ENCODE measurements around the gene PSTPIP1. TPM values are rescaled to one million over a fixed set of nuclear protein-coding genes. Genes with fewer than 3 reads are reported as not detected.
A peak's percentile ranks its signal among the peaks of the same experiment; 100 is the strongest.

PSTPIP1 gene
- total and polyA plus RNA-seq, 5 donors from 2014 or later = 41.3 to 169 (median 47.8) TPM

GRCh38 chr15:77023576-77024272 lies 28.8 kb downstream of the PSTPIP1 start:
- H3K4me1 ChIP-seq (ENCODE audit: control insufficient read depth, insufficient read depth, low read length, poor library complexity, severe bottlenecking) = peaks cover 21% of the 10 kb centered on the region
- Mint-ChIP-seq H3K36me3 (peaks cover 4% of the 10 kb centered on the region), H3K4me1 (peaks cover 4 to 45% (median 28%) of the 10 kb centered on the region in 4 donors), H3K27ac (peak overlapping the region in 2 of 3 donors; percentile 74 to 76), H3K4me3 (peak overlapping the region in 3 of 4 donors; percentile 5 to 21 (median 16)), H3K27me3 (no peaks in the 10 kb centered on the region), H3K9me3 (no peaks in the 10 kb centered on the region)
- no peak overlapping the region for H3K4me3 ChIP-seq (ENCODE audit: low read depth, low read length)
- no peaks in the 10 kb centered on the region for H3K27me3 ChIP-seq (ENCODE audit: control insufficient read depth, insufficient read depth, low read length)
- peaks cover 56% of the 10 kb centered on the region for H3K36me3 ChIP-seq (ENCODE audit: control insufficient read depth, insufficient read depth, low read length)
- DNase-seq (no peak), ATAC-seq (ENCODE audit: low read depth in 2 of 2) (no peak)
- H3K27ac ChIP-seq (ENCODE audit: insufficient read depth, low read length, poor library complexity, severe bottlenecking) = no peak overlapping the region
- no peaks in the 10 kb centered on the region for H3K9me3 ChIP-seq (ENCODE audit: control insufficient read depth in 2 of 2, low read length in 2 of 2)

DNA sequence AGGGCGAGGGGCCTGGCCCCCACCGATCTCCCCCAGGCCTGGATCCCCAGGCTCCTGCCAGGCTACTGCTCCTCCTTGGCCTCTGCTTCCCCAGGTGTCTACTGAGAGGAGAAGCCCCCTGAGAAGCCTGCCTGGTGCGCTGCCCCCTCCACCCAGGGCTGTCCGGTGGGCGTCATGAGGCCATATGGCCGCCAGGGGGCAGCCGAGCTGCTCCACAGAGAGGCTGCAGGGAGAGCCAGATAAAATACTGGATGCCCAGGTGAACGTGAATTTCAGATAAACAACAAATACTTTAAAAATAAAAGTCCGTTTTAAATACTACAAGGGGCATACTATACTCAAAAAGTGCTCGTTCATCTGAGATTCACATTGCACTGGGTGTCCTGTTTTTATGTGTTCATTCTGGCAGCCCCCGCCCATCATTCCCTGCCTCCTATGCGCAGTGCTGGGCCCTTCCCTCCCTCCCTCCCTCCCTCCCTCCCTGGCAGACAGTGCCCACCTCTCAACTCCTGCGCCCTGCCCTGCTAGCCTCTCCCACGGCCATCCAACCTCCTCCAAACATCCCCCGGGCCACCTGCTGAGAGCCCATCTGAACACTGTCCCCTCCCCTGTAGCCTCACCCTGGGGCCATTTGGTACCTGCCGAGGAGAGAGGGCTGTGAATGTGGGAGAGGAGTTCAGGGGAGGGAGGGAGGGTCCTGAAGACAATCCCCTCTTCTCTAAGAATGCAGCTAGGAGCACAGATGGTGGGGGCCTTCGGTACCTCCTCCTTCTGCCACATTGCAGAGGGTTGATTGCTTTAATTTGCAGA lies 29.6 kb downstream of the PSTPIP1 start:
- Mint-ChIP-seq H3K4me3 (no peak overlapping the region), H3K9me3 (no peaks in the 10 kb centered on the region), H3K27me3 (no peaks in the 10 kb centered on the region), H3K4me1 (peaks cover 4 to 42% (median 27%) of the 10 kb centered on the region in 4 donors), H3K27ac (peak overlapping the region in 1 of 3 donors; percentile 42), H3K36me3 (peaks cover 4% of the 10 kb centered on the region)
- DNase-seq (peak; percentile 45 to 58 (median 47)), ATAC-seq (ENCODE audit: low read depth in 2 of 2) (peak in 1 of 2 donors; percentile 50)
- no peaks in the 10 kb centered on the region for H3K9me3 ChIP-seq (ENCODE audit: control insufficient read depth in 2 of 2, low read length in 2 of 2)
- peaks cover 21% of the 10 kb centered on the region for H3K4me1 ChIP-seq (ENCODE audit: control insufficient read depth, insufficient read depth, low read length, poor library complexity, severe bottlenecking)
- H3K36me3 ChIP-seq (ENCODE audit: control insufficient read depth, insufficient read depth, low read length) = peaks cover 56% of the 10 kb centered on the region
- no peaks in the 10 kb centered on the region for H3K27me3 ChIP-seq (ENCODE audit: control insufficient read depth, insufficient read depth, low read length)
- H3K4me3 ChIP-seq (ENCODE audit: low read depth, low read length) = no peak overlapping the region
- H3K27ac ChIP-seq (ENCODE audit: insufficient read depth, low read length, poor library complexity, severe bottlenecking) = peak overlapping the region; percentile 3

GRCh38 chr15:77025083-77025901 lies 30.4 kb downstream of the PSTPIP1 start:
- Histone ChIP-seq H3K4me1 (ENCODE audit: control insufficient read depth, insufficient read depth, low read length, poor library complexity, severe bottlenecking) (peaks cover 20% of the 10 kb centered on the region), H3K9me3 (ENCODE audit: control insufficient read depth in 2 of 2, low read length in 2 of 2) (no peaks in the 10 kb centered on the region), H3K36me3 (ENCODE audit: control insufficient read depth, insufficient read depth, low read length) (peaks cover 59% of the 10 kb centered on the region), H3K4me3 (ENCODE audit: low read depth, low read length) (no peak overlapping the region), H3K27me3 (ENCODE audit: control insufficient read depth, insufficient read depth, low read length) (no peaks in the 10 kb centered on the region), H3K27ac (ENCODE audit: insufficient read depth, low read length, poor library complexity, severe bottlenecking) (no peak overlapping the region)
- DNase-seq (peak in 1 of 3 donors; percentile 0), ATAC-seq (ENCODE audit: low read depth in 2 of 2) (no peak)
- H3K27me3 Mint-ChIP-seq = no peaks in the 10 kb centered on the region
- no peak overlapping the region for H3K4me3 Mint-ChIP-seq
- H3K36me3 Mint-ChIP-seq = no peaks in the 10 kb centered on the region
- H3K9me3 Mint-ChIP-seq = peaks cover 0 to 1% (median 0%) of the 10 kb centered on the region in 7 donors
- H3K27ac Mint-ChIP-seq = peak overlapping the region in 2 of 3 donors; percentile 47 to 63
- H3K4me1 Mint-ChIP-seq = peaks cover 4 to 34% (median 21%) of the 10 kb centered on the region in 4 donors

DNA sequence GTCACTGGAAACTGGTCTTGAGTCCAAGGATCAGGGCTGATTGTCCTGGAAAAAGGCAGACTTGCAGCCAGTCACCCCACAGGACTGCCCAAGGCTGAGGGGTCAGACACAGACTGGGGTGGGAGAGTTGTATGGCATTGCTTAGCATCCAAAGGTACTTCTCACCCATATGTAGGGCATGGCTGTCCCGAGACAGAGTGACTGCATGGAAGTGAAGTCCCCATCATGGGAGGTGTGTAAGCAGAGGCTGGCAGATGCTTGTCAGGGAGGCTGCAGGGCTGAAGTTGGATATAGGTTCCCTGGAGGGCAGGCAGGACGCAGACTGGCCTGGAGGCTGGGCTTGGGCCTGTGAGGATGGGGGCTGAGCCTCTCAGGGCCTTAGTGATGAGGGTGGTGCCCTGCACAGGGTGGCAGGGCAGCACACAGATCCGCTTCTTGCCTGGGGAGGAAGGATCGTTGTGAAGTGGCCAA lies 31.1 kb downstream of the PSTPIP1 start:
- H3K27me3 ChIP-seq (ENCODE audit: control insufficient read depth, insufficient read depth, low read length) = no peaks in the 10 kb centered on the region
- H3K9me3 ChIP-seq (ENCODE audit: control insufficient read depth in 2 of 2, low read length in 2 of 2) = no peaks in the 10 kb centered on the region
- no peak for ATAC-seq (ENCODE audit: low read depth in 2 of 2)
- DNase-seq = no peak
- Mint-ChIP-seq H3K4me1 (peaks cover 4 to 27% (median 18%) of the 10 kb centered on the region in 4 donors), H3K4me3 (no peak overlapping the region), H3K9me3 (peaks cover 0 to 1% (median 0%) of the 10 kb centered on the region in 7 donors), H3K36me3 (no peaks in the 10 kb centered on the region), H3K27me3 (no peaks in the 10 kb centered on the region), H3K27ac (peak overlapping the region in 2 of 3 donors; percentile 47 to 63)
- H3K4me3 ChIP-seq (ENCODE audit: low read depth, low read length) = no peak overlapping the region
- H3K27ac ChIP-seq (ENCODE audit: insufficient read depth, low read length, poor library complexity, severe bottlenecking) = no peak overlapping the region
- H3K4me1 ChIP-seq (ENCODE audit: control insufficient read depth, insufficient read depth, low read length, poor library complexity, severe bottlenecking) = peaks cover 14% of the 10 kb centered on the region
- H3K36me3 ChIP-seq (ENCODE audit: control insufficient read depth, insufficient read depth, low read length) = peaks cover 59% of the 10 kb centered on the region

DNA sequence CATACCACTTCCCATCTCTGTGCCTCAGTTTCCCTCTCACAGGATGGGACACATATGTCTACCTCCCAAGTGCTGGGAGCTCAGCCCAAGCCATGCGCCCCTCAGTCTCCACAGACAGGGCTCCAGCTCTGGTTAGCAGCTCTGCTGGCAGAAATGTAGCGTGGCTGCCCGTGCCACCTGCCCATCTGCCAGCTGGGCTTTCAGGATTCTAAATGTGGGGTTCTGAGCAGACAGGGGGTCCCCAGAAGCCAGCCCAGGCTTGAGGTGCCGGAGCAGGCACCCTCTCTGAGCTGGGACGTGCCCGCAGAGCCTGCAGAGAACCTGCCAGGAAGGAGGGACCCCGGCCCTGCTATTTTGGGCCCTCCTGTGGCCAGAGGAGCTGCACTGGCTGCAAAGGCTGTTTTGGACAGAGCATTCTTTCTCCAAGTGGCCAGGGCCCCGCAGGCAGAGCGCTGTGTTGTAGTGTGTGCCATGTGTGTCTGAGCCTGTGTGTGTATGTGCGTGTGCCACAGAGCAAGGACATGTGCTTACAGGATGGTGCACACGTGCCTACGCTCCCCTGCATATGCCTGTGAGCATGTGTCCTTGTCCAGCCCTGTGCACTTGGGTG lies 31.7 kb downstream of the PSTPIP1 start:
- no peaks in the 10 kb centered on the region for H3K27me3 Mint-ChIP-seq
- no peak for ATAC-seq (ENCODE audit: low read depth in 2 of 2)

GRCh38 chr15:77027111-77027696 lies 32.3 kb downstream of the PSTPIP1 start:
- no peak for DNase-seq
- no peaks in the 10 kb centered on the region for H3K27me3 Mint-ChIP-seq
- H3K4me1 Mint-ChIP-seq = peaks cover 1 to 17% (median 9%) of the 10 kb centered on the region in 4 donors
- Histone ChIP-seq H3K36me3 (ENCODE audit: control insufficient read depth, insufficient read depth, low read length) (peaks cover 58% of the 10 kb centered on the region), H3K27me3 (ENCODE audit: control insufficient read depth, insufficient read depth, low read length) (no peaks in the 10 kb centered on the region), H3K4me1 (ENCODE audit: control insufficient read depth, insufficient read depth, low read length, poor library complexity, severe bottlenecking) (peaks cover 1% of the 10 kb centered on the region), H3K4me3 (ENCODE audit: low read depth, low read length) (no peak overlapping the region), H3K27ac (ENCODE audit: insufficient read depth, low read length, poor library complexity, severe bottlenecking) (no peak overlapping the region), H3K9me3 (ENCODE audit: control insufficient read depth in 2 of 2, low read length in 2 of 2) (no peaks in the 10 kb centered on the region)
- H3K4me3 Mint-ChIP-seq = no peak overlapping the region
- no peak for ATAC-seq (ENCODE audit: low read depth in 2 of 2)
- peak overlapping the region in 1 of 3 donors; percentile 20 for H3K27ac Mint-ChIP-seq
- H3K9me3 Mint-ChIP-seq = peaks cover 0 to 1% (median 0%) of the 10 kb centered on the region in 7 donors
- H3K36me3 Mint-ChIP-seq = no peaks in the 10 kb centered on the region

More for the DNA sequence above, 31.7 kb downstream of the PSTPIP1 start:
- H3K4me3 Mint-ChIP-seq = no peak overlapping the region
- no peak for DNase-seq
- Histone ChIP-seq H3K9me3 (ENCODE audit: control insufficient read depth in 2 of 2, low read length in 2 of 2) (no peaks in the 10 kb centered on the region), H3K4me1 (ENCODE audit: control insufficient read depth, insufficient read depth, low read length, poor library complexity, severe bottlenecking) (peaks cover 7% of the 10 kb centered on the region), H3K27me3 (ENCODE audit: control insufficient read depth, insufficient read depth, low read length) (no peaks in the 10 kb centered on the region), H3K27ac (ENCODE audit: insufficient read depth, low read length, poor library complexity, severe bottlenecking) (no peak overlapping the region), H3K4me3 (ENCODE audit: low read depth, low read length) (no peak overlapping the region), H3K36me3 (ENCODE audit: control insufficient read depth, insufficient read depth, low read length) (peaks cover 58% of the 10 kb centered on the region)
- H3K36me3 Mint-ChIP-seq = no peaks in the 10 kb centered on the region
- H3K4me1 Mint-ChIP-seq = peaks cover 4 to 21% (median 15%) of the 10 kb centered on the region in 4 donors
- H3K27ac Mint-ChIP-seq = no peak overlapping the region
- H3K9me3 Mint-ChIP-seq = peaks cover 0 to 1% (median 0%) of the 10 kb centered on the region in 7 donors

Measured in CD4-positive, CD25-positive, alpha-beta regulatory T cell (primary cell).